ENCODE measurements around the gene MYO18A. TPM values are rescaled to one million over a fixed set of nuclear protein-coding genes. Genes with fewer than 3 reads are reported as not detected.
A peak's percentile ranks its signal among the peaks of the same experiment; 100 is the strongest.

MYO18A gene
- total and polyA plus RNA-seq, 2 experiments from 2014 or later = 33.8 to 35.6 TPM

- H4K20me1 ChIP-seq (ENCODE audit: insufficient read depth, poor library complexity, severe bottlenecking) = peaks cover 2% of the 10 kb centered on the region
- peaks cover 41% of the 10 kb centered on the region for H3K79me2 ChIP-seq
- peak overlapping the region; percentile 97 for H3K4me2 ChIP-seq
- H3K4me3 ChIP-seq = no peak overlapping the region
- H3K36me3 ChIP-seq (replicated peaks; ENCODE audit: insufficient read depth, low read depth) = no peaks in the 10 kb centered on the region
- WGBS (ENCODE audit: low lambda C conversion rate, missing lambda C conversion rate) = 48% methylated on average over 3 of the region's 4 CpGs
- H2AFZ ChIP-seq = no peak overlapping the region
- H3K27ac ChIP-seq = peak overlapping the region; percentile 99
- TF ChIP-seq EZH2 (IDR thresholded peaks at IDR 0.05; ENCODE audit: borderline replicate concordance) (no peak), EZH2phosphoT487 (IDR thresholded peaks at IDR 0.05; ENCODE audit: low read depth, severe bottlenecking, unreplicated experiment) (no peak), CTCF (IDR thresholded peaks at IDR 0.05; ENCODE audit: poor library complexity) (no peak)
- DNase-seq (ENCODE audit: low spot score) = peak; percentile 71
- H3K9me3 ChIP-seq (ENCODE audit: low read depth) = no peaks in the 10 kb centered on the region
- H3K9me2 ChIP-seq (replicated peaks; ENCODE audit: insufficient read depth) = no peaks in the 10 kb centered on the region
- H3K27me3 ChIP-seq = no peaks in the 10 kb centered on the region
- peaks cover 38% of the 10 kb centered on the region for H3K4me1 ChIP-seq (ENCODE audit: insufficient read depth)
These were observed 2.1 kb downstream of the MYO18A start for GRCh38 chr17:29177871-29178749.

GRCh38 chr17:29177541-29177870 is 2.7 kb downstream of the MYO18A start:
- Histone ChIP-seq H3K4me2 (peak overlapping the region; percentile 97), H3K4me3 (no peak overlapping the region), H3K27ac (peak overlapping the region; percentile 99), H4K20me1 (ENCODE audit: insufficient read depth, poor library complexity, severe bottlenecking) (peaks cover 2% of the 10 kb centered on the region), H3K79me2 (peaks cover 47% of the 10 kb centered on the region), H3K4me1 (ENCODE audit: insufficient read depth) (peaks cover 38% of the 10 kb centered on the region), H3K27me3 (no peaks in the 10 kb centered on the region), H3K9me2 (replicated peaks; ENCODE audit: insufficient read depth) (no peaks in the 10 kb centered on the region), H3K9me3 (ENCODE audit: low read depth) (no peaks in the 10 kb centered on the region), H3K36me3 (replicated peaks; ENCODE audit: insufficient read depth, low read depth) (no peaks in the 10 kb centered on the region), H2AFZ (no peak overlapping the region)
- peak; percentile 14 for DNase-seq (ENCODE audit: low spot score)
- WGBS (ENCODE audit: low lambda C conversion rate, missing lambda C conversion rate) = 74% methylated on average over 3 of the region's 3 CpGs
- no peak for TF ChIP-seq CTCF (IDR thresholded peaks at IDR 0.05; ENCODE audit: poor library complexity)
- TF ChIP-seq EZH2 (IDR thresholded peaks at IDR 0.05; ENCODE audit: borderline replicate concordance) = no peak
- no peak for TF ChIP-seq EZH2phosphoT487 (IDR thresholded peaks at IDR 0.05; ENCODE audit: low read depth, severe bottlenecking, unreplicated experiment)

- Histone ChIP-seq H3K36me3 (replicated peaks; ENCODE audit: insufficient read depth, low read depth) (no peaks in the 10 kb centered on the region), H2AFZ (peak overlapping the region; percentile 12), H3K4me3 (peak overlapping the region; percentile 10), H3K9me2 (replicated peaks; ENCODE audit: insufficient read depth) (no peaks in the 10 kb centered on the region), H3K27me3 (no peaks in the 10 kb centered on the region), H3K9me3 (ENCODE audit: low read depth) (no peaks in the 10 kb centered on the region), H3K27ac (peak overlapping the region; percentile 99), H4K20me1 (ENCODE audit: insufficient read depth, poor library complexity, severe bottlenecking) (peaks cover 5% of the 10 kb centered on the region), H3K79me2 (peaks cover 54% of the 10 kb centered on the region), H3K4me2 (peak overlapping the region; percentile 97), H3K4me1 (ENCODE audit: insufficient read depth) (peaks cover 38% of the 10 kb centered on the region)
- peak; percentile 91 for DNase-seq (ENCODE audit: low spot score)
- no peak for TF ChIP-seq CTCF (IDR thresholded peaks at IDR 0.05; ENCODE audit: poor library complexity)
- no peak for TF ChIP-seq EZH2 (IDR thresholded peaks at IDR 0.05; ENCODE audit: borderline replicate concordance)
- no peak for TF ChIP-seq EZH2phosphoT487 (IDR thresholded peaks at IDR 0.05; ENCODE audit: low read depth, severe bottlenecking, unreplicated experiment)
- 4% methylated on average over 51 of the region's 51 CpGs for WGBS (ENCODE audit: low lambda C conversion rate, missing lambda C conversion rate)
These were observed 3.4 kb downstream of the MYO18A start for GRCh38 chr17:29176558-29177351.
